Muscle of leg (tissue), 11 donors: ENCODE data around the gene MAEA. TPM values are rescaled to one million over a fixed set of nuclear protein-coding genes. Genes with fewer than 3 reads are reported as not detected.

Source experiments
- DNase-seq: peaks from one replicate; pipeline ENCODE4 v3.0.0; 2013
- H3K27ac ChIP-seq: one replicate; pipeline ENCODE4 v1.5.1; 2013; ENCODE audit warnings: mild to moderate bottlenecking, low read length, control low read depth
- H3K27me3 ChIP-seq: one replicate; pipeline ENCODE4 v1.6.1; 2013; ENCODE audit warnings: low read length; ENCODE audit not compliant: control insufficient read depth, insufficient read depth
- H3K36me3 ChIP-seq: one replicate; pipeline ENCODE4 v1.6.1; 2013; ENCODE audit warnings: low read length; ENCODE audit not compliant: control insufficient read depth, insufficient read depth
- H3K4me1 ChIP-seq: one replicate; pipeline ENCODE4 v1.6.1; 2013; ENCODE audit warnings: low read length; ENCODE audit not compliant: control insufficient read depth, insufficient read depth
- H3K4me3 ChIP-seq: one replicate; pipeline ENCODE4 v1.5.1; 2013; ENCODE audit warnings: low read length, control low read depth
- H3K9me3 ChIP-seq: replicated peaks from 2 replicates; pipeline ENCODE4 v1.6.1; 2013; ENCODE audit warnings: low read depth, low read length; ENCODE audit not compliant: control insufficient read depth
- WGBS: methylation state at CpG from one replicate; pipeline ENCODE4 v1.1.5; 2013; ENCODE audit warnings: missing lambda C conversion rate; ENCODE audit not compliant: insufficient coverage; 5-methylcytosine and 5-hydroxymethylcytosine counted together
- polyA plus RNA-seq, 8 donors: library from polyadenylated mRNA; unstranded; fragments of 120-200 nt; gene quantifications; one replicate each; pipeline versions ENCODE4 v1.2.1 to v1.2.3, GENCODE V29; 2013; ENCODE audit warnings: inconsistent platforms in 1 of 8, low replicate concordance in 1 of 8; ENCODE audit not compliant: insufficient read length in 8 of 8, insufficient read depth in 1 of 8
- total RNA-seq: library from RNA; stranded (reverse); fragments of 120-200 nt; gene quantifications from one replicate; pipeline ENCODE4 v1.2.4, GENCODE V29; 2013

Gene MAEA
- total and polyA plus RNA-seq, 9 donors, result 30.5 to 49.6 (median 40.8) TPM

DNA sequence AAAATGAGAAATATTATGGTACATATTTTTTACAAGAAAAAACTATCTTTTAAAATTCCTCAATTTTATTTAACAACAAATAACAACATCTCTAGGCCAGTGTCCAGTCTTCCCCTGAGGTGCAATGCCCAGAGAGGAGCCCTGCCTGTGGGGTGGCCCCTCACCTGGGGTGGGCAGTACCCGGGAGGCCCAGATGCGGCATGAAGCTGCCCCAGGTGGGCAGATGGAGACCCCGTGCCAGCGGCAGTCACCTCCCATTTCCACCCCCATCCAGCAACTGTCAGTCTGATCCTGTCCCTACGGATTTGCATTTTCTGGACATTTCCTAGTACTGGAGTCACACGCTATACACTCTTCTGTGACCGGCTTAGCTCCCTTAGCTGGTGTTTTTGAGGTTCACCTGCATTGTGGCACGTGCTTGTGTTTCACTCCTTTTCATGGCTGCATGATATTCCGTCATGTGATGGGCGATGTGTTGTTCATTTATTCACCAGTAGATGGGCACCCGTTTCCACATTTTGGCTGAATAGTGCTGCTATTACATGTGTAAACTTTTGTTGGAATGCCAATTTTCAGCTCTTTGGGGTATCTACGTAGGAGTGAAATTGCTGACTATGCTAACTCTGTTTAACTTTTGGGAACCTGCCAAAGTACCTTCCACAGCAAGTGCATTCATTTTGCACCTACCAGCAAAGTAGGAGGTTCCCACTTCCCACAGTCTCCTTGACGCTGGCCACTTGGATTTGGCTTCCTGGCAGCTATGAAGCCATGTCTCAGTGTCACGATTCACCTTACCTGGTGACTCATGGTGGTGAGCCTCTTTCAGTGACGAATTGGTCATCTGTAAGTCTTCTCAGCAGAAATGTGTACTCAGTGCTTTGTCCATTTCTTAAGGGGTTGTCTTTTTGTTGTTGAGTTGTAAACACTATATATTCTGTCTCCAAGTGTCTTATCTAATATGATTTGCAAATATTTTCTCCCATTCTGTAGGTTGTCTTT, 11.7 kb upstream of the MAEA start:
- no peaks in the 10 kb centered on the region for H3K4me1 ChIP-seq
- WGBS, result 90% methylated on average over 12 of the region's 15 CpGs
- no peaks in the 10 kb centered on the region for H3K36me3 ChIP-seq
- H3K27ac ChIP-seq, result no peak overlapping the region
- no peaks in the 10 kb centered on the region for H3K9me3 ChIP-seq
- H3K27me3 ChIP-seq, result no peaks in the 10 kb centered on the region
- no peak overlapping the region for H3K4me3 ChIP-seq
- no peak for DNase-seq

DNA sequence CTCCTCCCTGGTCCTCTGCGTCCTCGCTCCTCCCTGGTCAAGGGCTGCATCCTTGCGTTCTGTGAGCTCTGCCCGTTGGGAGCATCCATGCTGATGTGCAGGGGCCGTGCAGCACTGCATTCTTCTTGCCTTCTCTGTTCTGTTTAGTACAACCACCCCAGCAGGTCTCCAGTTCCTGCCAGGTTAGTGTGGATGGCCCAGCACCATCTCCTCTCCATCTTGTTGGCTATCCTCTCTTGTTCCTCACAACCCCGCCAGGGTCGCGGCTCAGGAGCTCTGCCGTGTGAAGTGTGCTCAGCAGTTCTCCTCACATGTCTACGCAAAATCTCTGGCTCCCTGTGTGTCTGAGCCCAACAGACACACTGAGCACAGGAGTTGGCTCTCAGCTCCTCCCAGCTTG, 10.4 kb upstream of the MAEA start:
- Histone ChIP-seq H3K4me3 (no peak overlapping the region), H3K4me1 (no peaks in the 10 kb centered on the region), H3K27me3 (no peaks in the 10 kb centered on the region), H3K36me3 (no peaks in the 10 kb centered on the region), H3K9me3 (no peaks in the 10 kb centered on the region), H3K27ac (no peak overlapping the region)
- no peak for DNase-seq
- WGBS, result 89% methylated on average over 10 of the region's 10 CpGs

DNA sequence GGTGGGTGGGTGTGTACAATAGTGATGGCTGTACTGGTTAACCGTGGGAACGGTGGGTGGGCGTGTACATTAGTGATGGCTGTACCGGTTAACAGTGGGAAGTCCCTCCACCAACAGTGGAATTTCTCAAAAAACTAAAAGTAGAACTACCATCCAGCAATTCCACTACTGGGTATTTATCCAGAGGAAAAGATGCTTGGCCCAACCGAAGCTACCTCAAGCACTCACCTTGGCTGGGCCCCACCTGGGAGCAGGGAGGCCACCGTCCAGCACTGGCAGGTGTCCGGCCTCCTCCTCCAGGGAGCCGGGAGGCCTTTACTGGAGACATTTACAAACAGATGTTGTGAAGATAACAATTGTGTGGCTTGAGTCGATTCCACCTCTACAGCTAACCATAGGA, 6.0 kb upstream of the MAEA start:
- no peaks in the 10 kb centered on the region for H3K36me3 ChIP-seq
- peaks cover under 1% of the 10 kb centered on the region for H3K4me1 ChIP-seq
- no CpG with 5 or more reads among the region's 9 CpGs for WGBS
- no peaks in the 10 kb centered on the region for H3K27me3 ChIP-seq
- peaks cover 3% of the 10 kb centered on the region for H3K9me3 ChIP-seq
- DNase-seq, result no peak
- H3K27ac ChIP-seq, result no peak overlapping the region
- H3K4me3 ChIP-seq, result no peak overlapping the region

DNA sequence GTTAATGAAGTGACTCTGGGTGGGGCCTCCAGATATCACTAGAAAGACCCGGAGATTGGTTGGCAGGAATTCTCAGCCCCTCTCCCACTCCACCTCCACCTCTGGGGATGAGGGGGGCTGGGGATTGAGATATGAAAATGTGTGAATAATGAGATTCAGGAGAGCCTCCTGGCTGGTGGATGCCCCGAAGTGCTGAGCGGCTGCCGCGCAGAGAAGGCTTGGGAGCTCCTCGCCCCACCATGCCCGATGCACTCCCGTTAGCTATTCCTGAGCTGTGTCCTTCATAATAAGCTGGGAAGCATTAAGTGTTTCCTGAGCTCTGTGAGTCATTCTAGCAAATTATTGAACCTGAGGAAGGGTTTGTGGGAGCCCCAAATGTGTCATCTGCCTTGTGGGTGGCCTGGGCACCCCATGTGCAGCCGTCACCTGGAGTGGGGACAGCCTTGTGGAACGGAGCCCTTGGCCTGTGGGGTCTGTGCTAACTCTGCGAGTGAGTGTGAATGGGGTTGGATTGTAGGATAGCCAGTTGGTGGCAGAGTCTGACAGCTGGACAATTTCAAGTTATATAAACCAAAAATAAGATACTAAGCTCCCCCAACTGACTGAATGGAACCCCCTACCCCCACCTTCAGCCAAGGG, 4.4 kb upstream of the MAEA start:
- Histone ChIP-seq H3K4me3 (no peak overlapping the region), H3K9me3 (peaks cover 3% of the 10 kb centered on the region), H3K4me1 (peaks cover 5% of the 10 kb centered on the region), H3K27ac (no peak overlapping the region), H3K27me3 (no peaks in the 10 kb centered on the region), H3K36me3 (no peaks in the 10 kb centered on the region)
- 79% methylated on average over 8 of the region's 11 CpGs for WGBS
- DNase-seq, result no peak

DNA sequence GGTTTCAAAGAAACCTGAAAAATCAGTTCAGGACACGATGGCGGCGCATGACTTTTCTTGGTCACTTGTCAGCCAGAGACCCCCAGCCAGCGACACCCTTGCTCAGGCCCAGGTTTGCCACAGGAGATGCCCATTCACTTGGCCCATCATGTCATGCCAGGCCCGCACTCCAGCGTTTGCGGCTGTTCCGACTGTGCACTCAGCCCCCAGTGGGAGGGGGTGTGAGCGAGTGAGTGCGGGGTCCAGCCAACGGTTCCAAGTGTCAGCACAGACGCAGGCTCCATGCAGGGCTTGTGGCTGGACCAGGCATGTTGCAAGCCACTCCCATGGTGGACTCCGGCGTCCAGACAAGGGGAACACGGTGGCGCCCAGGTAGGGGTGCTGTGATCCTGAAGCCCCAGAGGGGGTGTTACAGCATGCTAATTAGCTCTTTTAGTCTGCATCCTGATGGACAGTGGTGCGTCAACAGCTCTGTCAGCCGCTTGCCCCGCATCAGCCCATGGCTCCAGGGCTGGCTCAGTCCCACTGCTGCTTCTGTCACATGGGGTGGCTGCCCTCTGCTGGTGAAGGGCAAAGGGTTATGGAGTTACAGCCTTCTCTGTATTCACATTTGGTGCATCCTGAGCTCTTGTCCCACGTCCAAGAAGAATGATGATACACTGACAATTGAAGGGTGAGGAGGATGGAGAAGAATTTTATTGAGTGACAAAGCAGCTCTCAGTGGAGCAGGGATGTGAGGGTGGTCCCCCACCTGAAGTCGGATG, 3.7 kb upstream of the MAEA start:
- no peak for DNase-seq
- 87% methylated on average over 21 of the region's 21 CpGs for WGBS
- H3K27me3 ChIP-seq, result no peaks in the 10 kb centered on the region
- peaks cover 10% of the 10 kb centered on the region for H3K4me1 ChIP-seq
- H3K9me3 ChIP-seq, result peaks cover 3% of the 10 kb centered on the region
- no peak overlapping the region for H3K27ac ChIP-seq
- H3K36me3 ChIP-seq, result no peaks in the 10 kb centered on the region
- no peak overlapping the region for H3K4me3 ChIP-seq

DNA sequence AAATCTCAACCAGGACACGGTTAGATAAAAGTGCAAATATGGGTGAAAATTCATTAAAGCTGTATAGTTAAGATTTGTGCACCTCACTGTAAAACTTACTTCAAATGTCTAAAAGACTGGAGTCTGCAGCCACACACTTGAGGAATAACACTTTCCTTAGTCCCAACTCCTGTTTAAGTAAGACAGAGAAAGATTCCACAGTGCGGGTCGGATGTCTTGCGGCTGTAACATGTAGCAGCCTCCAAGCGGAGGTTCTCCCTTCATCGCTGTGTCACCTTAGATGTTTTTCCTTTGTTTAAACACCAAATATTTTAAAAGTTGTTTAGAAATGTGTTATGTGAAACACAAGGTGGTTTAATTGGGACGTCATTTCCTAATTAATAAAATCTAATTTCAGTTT, 905 bp upstream of the MAEA start:
- Histone ChIP-seq H3K27ac (no peak overlapping the region), H3K9me3 (peaks cover 3% of the 10 kb centered on the region), H3K27me3 (no peaks in the 10 kb centered on the region), H3K36me3 (peaks cover 8% of the 10 kb centered on the region), H3K4me3 (peak overlapping the region; percentile 79), H3K4me1 (peaks cover 19% of the 10 kb centered on the region)
- WGBS, result no CpG with 5 or more reads among the region's 7 CpGs
- no peak for DNase-seq

DNA sequence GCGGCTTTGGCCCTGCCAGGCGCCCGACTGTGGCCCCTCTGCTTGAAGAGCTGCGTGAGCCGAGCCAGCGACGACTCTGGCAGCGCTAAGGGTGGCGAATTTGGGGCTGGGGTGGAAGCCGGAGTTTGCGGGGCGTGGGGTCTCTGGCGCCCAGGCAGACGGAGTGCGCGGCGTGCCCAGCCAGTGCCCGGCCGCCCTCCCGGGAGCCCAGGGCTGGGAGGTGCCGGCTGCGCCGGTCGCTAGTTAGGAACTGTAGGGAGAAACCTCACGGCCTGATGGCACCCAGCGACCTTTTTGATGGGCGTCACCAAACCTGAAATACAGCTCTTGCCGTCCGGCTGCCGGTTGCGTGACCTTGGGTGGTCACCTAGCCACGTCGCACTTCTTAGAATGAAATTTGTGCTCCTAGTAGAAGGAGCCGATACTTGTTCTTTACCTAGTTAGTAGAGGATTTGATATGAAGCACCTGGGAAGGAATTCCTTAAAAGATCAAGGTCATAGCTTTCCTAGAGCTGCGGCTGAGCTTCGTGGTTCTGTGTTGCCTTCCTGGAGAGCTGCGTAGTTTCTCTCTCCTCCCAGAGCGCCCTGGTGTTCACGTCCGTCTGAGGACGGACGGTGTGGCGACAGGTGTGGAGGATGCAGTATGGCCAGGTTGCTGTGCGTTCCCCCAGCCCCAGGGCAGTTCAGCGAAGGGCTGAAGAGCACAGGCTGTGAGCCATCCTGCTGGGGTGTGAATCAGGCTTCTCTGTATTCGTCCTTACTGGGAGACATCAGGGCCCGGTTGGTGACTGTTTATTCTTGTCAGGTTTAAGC, 680 bp downstream of the MAEA start:
- peaks cover 3% of the 10 kb centered on the region for H3K9me3 ChIP-seq
- H3K4me3 ChIP-seq, result peak overlapping the region; percentile 79
- H3K36me3 ChIP-seq, result peaks cover 11% of the 10 kb centered on the region
- DNase-seq, result no peak
- peak overlapping the region; percentile 37 for H3K27ac ChIP-seq
- peaks cover 19% of the 10 kb centered on the region for H3K4me1 ChIP-seq
- no peaks in the 10 kb centered on the region for H3K27me3 ChIP-seq
- 2% methylated on average over 36 of the region's 47 CpGs for WGBS

DNA sequence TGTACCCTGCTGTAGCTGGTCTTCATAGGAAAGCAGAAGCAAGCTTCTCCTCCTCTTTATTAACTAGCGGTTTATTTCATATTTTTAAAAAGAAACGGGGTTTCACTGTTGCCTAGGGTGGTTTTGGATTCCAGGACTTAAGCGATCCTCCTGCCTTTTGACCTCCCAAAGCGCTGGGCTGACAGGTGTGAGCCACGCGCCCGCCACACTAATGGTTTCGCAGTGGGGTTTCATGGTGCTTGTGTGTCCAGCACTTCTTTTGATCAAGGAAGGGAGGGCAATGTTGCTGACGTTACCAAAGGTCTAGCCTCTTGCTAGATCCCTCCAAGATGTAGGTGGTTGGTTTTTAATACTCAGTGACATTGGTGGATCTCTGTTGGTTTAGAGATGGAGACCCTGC, 1.4 kb downstream of the MAEA start:
- H3K4me1 ChIP-seq, result peaks cover 19% of the 10 kb centered on the region
- H3K27me3 ChIP-seq, result no peaks in the 10 kb centered on the region
- WGBS, result 69% methylated on average over 7 of the region's 9 CpGs
- peaks cover 11% of the 10 kb centered on the region for H3K36me3 ChIP-seq
- peaks cover 3% of the 10 kb centered on the region for H3K9me3 ChIP-seq
- peak overlapping the region; percentile 37 for H3K27ac ChIP-seq
- peak overlapping the region; percentile 79 for H3K4me3 ChIP-seq
- DNase-seq, result no peak

DNA sequence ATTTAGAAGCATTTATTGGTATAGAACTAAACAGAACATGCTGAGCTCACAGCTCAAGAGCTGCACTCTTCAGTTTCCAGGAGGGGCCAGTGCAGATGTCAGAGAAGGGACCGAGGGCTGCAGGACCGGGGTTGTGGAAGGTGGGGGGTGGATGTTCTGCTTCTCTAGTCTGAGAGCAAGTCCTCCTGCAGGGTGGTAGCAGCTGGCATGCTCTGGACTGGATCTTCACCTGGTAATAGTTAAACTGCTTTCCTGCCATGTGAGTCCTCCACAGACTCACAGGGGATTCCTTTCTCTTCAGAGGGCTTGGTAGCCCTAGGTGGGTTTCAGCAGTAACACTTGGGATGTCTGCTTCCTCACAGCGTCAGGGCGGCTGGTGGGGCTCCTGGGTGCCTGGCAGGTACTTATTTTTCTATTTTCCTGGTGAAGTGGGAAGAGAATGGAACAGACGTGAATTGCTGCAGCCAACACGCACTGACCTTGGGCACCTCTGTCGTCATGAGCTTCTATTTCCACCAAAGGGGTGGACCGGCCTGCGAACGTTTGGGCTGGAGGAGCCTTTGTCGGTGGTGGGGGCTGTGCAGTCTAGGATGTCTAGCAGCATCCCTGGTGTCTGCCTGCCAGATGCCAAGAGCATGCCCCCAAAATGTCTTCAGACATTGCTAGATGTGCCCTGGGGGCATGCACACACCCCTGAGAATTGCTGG, 2.5 kb downstream of the MAEA start:
- Histone ChIP-seq H3K4me3 (no peak overlapping the region), H3K9me3 (no peaks in the 10 kb centered on the region), H3K27me3 (no peaks in the 10 kb centered on the region), H3K36me3 (peaks cover 17% of the 10 kb centered on the region), H3K27ac (no peak overlapping the region), H3K4me1 (peaks cover 19% of the 10 kb centered on the region)
- 83% methylated on average over 2 of the region's 11 CpGs for WGBS
- no peak for DNase-seq
